Spleen (tissue), 11 donors: Measurements from ENCODE around the gene KBTBD4. TPM values are rescaled to one million over a fixed set of nuclear protein-coding genes. Genes with fewer than 3 reads are reported as not detected.
"Not testable (repeated sequence)": the region's sequence is repeated elsewhere in the genome, so short reads cannot be mapped to it uniquely, and the experiment has no call there.

Source experiments
- DNase-seq: peaks from one replicate; pipeline ENCODE4 v3.0.0-alpha.2; 2020
- H3K27ac ChIP-seq, 8 donors: fragments of 200-600 bp; sonication (generic) in 7 of 8; 1 replicate in 4 of 8; 2 replicates in 4 of 8; pipeline versions ENCODE4 v1.5.0 to v1.8.0; 2016 to 2021; ENCODE audit warnings: inconsistent platforms in 4 of 8, mild to moderate bottlenecking in 4 of 8, moderate library complexity in 1 of 8
- H3K27me3 ChIP-seq, 7 donors: fragments of 200-600 bp; sonication (generic) in 6 of 7; replicated peaks in 1 of 7; 1 replicate in 4 of 7; 2 replicates in 3 of 7; pipeline versions ENCODE4 v1.5.0 to v1.8.0; 2016 to 2021; ENCODE audit warnings: inconsistent platforms in 3 of 7, mild to moderate bottlenecking in 1 of 7
- H3K36me3 ChIP-seq, 6 donors: fragments of 200-600 bp; sonication (generic) in 5 of 6; 1 replicate in 4 of 6; 2 replicates in 2 of 6; pipeline versions ENCODE4 v1.5.0 to v1.8.0; 2016 to 2021; ENCODE audit warnings: inconsistent platforms in 2 of 6
- H3K4me1 ChIP-seq, 6 donors: fragments of 200-600 bp; sonication (generic) in 5 of 6; 1 replicate in 3 of 6; 2 replicates in 3 of 6; pipeline versions ENCODE4 v1.5.0 to v1.8.0; 2016 to 2021; ENCODE audit warnings: inconsistent platforms in 3 of 6
- H3K4me3 ChIP-seq, 8 donors: fragments of 200-600 bp; sonication (generic) in 7 of 8; 1 replicate in 4 of 8; 2 replicates in 4 of 8; pipeline versions ENCODE4 v1.5.0 to v1.8.0; 2016 to 2021; ENCODE audit warnings: inconsistent platforms in 4 of 8, mild to moderate bottlenecking in 4 of 8, moderate library complexity in 2 of 8
- H3K9me3 ChIP-seq, 8 donors: fragments of 200-600 bp; sonication (generic) in 7 of 8; 1 replicate in 4 of 8; 2 replicates in 4 of 8; pipeline versions ENCODE4 v1.5.0 to v1.8.0; 2016 to 2021; ENCODE audit warnings: inconsistent platforms in 4 of 8
- POLR2A ChIP-seq, 3 donors: fragments of 450-650 bp; IDR thresholded peaks; one replicate each; pipeline ENCODE4 v1.5.1; 2017; ENCODE audit warnings: antibody characterized with exemption in 3 of 3, mild to moderate bottlenecking in 1 of 3
- POLR2AphosphoS5 ChIP-seq, 3 donors: sonication (generic); formaldehyde crosslinking; IDR thresholded peaks; one replicate each; pipeline ENCODE4 v1.5.1; 2017; ENCODE audit warnings: antibody characterized with exemption in 3 of 3
- WGBS, 5 donors: extraction: QIAGEN DNeasy Blood & Tissue Kit in 3 of 5; methylation state at CpG; one replicate each; pipeline versions ENCODE4 v1.1.5 to v1.1.7; 2013 to 2018; 5-methylcytosine and 5-hydroxymethylcytosine counted together
- intact Hi-C: fragments of 100-400 bp; cut with DNase I; formaldehyde crosslinking; loops from one replicate; pipeline ENCODE4 v1.15.0; 2023; ENCODE audit warnings: low total_unique reads
- polyA plus RNA-seq, 3 donors: library from polyadenylated mRNA; stranded (reverse); fragments of 200-250 nt; gene quantifications; one replicate each; pipeline ENCODE4 v1.2.1, GENCODE V29; 2013
- small RNA-seq, 4 donors: library from RNA; depleted of rRNA; stranded (forward); fragments of <200 nt; gene quantifications; one replicate each; pipeline ENCODE3, GENCODE V24; 2016
- total RNA-seq, 7 donors: library from RNA; depleted of rRNA in 3 of 7; stranded (reverse); fragments of >200 nt in 3 of 7; fragmentation: NEBNext Ultra II Directional in 4 of 7; extraction: Animal tissue kit (Norgen Biotek cat#: 25700) in 4 of 7; gene quantifications; one replicate each; pipeline versions ENCODE4 v1.1.0 to v1.2.1, GENCODE V29; 2016 to 2021
- TF ChIP-seq, protein P1 (sequence below), 11 experiments: fragments of 200-600 bp in 7 of 11; fragments of 450-650 bp in 4 of 11; sonication (generic) in 4 of 11; IDR thresholded peaks in 8 of 11; conservative IDR thresholded peaks in 3 of 11; 1 replicate in 7 of 11; 2 replicates in 4 of 11; pipeline versions ENCODE4 v1.4.0 to v1.8.0; 2016 to 2021; ENCODE audit warnings: antibody characterized with exemption in 11 of 11, inconsistent platforms in 4 of 11, mild to moderate bottlenecking in 1 of 11
- donor health status: healthy with polysubstance abuse.
- donor health status: DM: no; HTN: no; CAD: no; lungs with moderate emphysema.
- donor health status: DM: no; HTN: no; CAD: no.
- donor health status: Bipolar disorder and iron deficiency.
- donor health status: healthy.
- donor health status: DM: no; HTN: no; CAD: no.
- donor health status: DM: yes; HTN: yes; CAD: no.

Gene KBTBD4
- total and polyA plus RNA-seq, 10 donors: 8.7 to 22.4 (median 17.5) TPM

DNA sequence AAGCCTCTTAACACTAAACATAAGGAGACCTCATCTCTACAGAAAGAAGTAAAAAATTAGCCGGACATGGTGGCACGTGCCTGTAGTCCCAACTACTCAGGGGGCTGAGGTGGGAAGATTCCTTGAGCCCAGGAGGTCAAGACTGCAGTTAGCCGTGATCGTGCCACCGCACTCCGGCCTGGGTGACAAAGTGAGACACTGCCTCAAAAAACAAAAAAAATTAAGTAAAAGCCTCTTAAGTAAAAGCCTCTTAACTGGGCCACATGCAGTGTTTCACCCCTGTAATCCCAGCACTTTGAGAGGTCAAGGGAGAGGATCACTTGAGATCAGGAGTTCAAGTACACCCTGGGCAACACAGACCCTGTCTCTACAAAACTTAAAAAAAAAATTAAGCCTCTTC, 51.6 kb downstream of the KBTBD4 start:
- Histone ChIP-seq H3K36me3 (peaks cover 0 to 48% (median 0%) of the 10 kb centered on the region in 6 donors), H3K27ac (no peak overlapping the region), H3K27me3 (no peaks in the 10 kb centered on the region), H3K4me3 (no peak overlapping the region), H3K9me3 (no peaks in the 10 kb centered on the region), H3K4me1 (peaks cover 47 to 100% (median 74%) of the 10 kb centered on the region in 6 donors)
- no peak for DNase-seq
- intact Hi-C loops: no loop called here
- no peak for TF ChIP-seq POLR2AphosphoS5 (IDR thresholded peaks at IDR 0.05)
- TF ChIP-seq, protein P1, sequence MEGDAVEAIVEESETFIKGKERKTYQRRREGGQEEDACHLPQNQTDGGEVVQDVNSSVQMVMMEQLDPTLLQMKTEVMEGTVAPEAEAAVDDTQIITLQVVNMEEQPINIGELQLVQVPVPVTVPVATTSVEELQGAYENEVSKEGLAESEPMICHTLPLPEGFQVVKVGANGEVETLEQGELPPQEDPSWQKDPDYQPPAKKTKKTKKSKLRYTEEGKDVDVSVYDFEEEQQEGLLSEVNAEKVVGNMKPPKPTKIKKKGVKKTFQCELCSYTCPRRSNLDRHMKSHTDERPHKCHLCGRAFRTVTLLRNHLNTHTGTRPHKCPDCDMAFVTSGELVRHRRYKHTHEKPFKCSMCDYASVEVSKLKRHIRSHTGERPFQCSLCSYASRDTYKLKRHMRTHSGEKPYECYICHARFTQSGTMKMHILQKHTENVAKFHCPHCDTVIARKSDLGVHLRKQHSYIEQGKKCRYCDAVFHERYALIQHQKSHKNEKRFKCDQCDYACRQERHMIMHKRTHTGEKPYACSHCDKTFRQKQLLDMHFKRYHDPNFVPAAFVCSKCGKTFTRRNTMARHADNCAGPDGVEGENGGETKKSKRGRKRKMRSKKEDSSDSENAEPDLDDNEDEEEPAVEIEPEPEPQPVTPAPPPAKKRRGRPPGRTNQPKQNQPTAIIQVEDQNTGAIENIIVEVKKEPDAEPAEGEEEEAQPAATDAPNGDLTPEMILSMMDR (IDR thresholded peaks at IDR 0.05 in 8 of 11, conservative IDR thresholded peaks at IDR 0.05 in 3 of 11): no peak
- no peak for TF ChIP-seq POLR2A (IDR thresholded peaks at IDR 0.05)
- 86 to 92% (median 91%) methylated on average over 6 of the region's 6 CpGs for WGBS, 5 donors

DNA sequence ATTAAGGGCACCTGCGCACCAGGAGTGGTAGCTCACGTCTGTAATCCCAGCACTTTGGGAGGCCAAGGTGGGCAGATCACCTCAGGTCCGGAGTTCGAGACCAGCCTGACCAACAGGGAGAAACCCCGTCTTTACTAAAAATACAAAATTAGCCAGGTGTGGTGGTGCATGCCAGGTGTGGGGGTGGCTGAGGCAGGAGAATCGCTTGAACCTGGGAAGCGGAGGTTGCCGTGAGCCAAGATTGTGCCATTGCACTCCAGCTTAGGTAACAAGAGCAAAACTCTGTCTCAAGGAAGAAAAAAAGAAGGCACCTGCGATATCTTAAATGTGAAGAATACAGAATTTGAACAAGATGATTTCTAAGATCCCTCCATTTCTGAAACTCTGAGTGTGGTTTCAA, 52.7 kb downstream of the KBTBD4 start:
- DNase-seq, H3K27me3 ChIP-seq, H3K9me3 ChIP-seq, intact Hi-C loops, H3K27ac ChIP-seq, H3K4me3 ChIP-seq: not testable (repeated sequence)
- peaks cover 47 to 100% (median 74%) of the 10 kb centered on the region in 6 donors for H3K4me1 ChIP-seq
- H3K36me3 ChIP-seq: peaks cover 0 to 45% (median 0%) of the 10 kb centered on the region in 6 donors
- 83 to 89% (median 87%) methylated on average over 9 of the region's 9 CpGs for WGBS, 5 donors

DNA sequence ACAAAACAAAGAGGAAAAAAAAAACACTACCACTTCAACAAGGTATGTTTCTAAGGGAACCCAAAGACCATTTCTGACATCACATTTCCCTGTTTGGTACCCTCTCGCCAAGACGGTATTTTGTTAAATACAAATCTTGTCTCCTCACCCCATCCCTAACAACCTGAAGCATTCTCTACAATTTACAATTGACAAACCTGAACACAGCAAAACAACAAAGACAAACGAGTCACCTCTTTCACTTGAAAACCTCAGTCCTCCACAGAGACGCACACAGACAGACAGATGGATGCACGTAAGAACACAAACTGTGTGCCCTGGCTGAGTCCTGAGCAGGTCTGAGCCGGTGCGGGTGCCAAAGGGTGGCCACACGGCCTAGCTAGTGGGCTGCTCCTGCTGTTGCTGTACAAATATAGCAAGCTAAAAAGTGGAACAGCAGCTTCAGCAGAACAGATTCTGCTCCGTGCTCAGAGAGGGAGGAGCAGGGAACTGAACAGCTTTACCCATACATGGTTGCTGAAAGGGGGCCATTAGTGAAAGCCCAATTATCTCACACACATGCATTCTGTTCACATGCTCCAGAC, 54.4 kb downstream of the KBTBD4 start:
- Histone ChIP-seq H3K27ac (peak overlapping the region in 7 of 8 donors; percentile 57 to 75 (median 62)), H3K9me3 (no peaks in the 10 kb centered on the region), H3K4me1 (peaks cover 43 to 100% (median 75%) of the 10 kb centered on the region in 6 donors), H3K4me3 (peak overlapping the region in 1 of 8 donors; percentile 5), H3K27me3 (no peaks in the 10 kb centered on the region), H3K36me3 (peaks cover 0 to 39% (median 0%) of the 10 kb centered on the region in 6 donors)
- no peak for DNase-seq
- 38 to 54% (median 49%) methylated on average over 9 of the region's 9 CpGs for WGBS, 5 donors
- TF ChIP-seq POLR2AphosphoS5 (IDR thresholded peaks at IDR 0.05): peak in 2 of 3 donors; percentile 20 to 48
- TF ChIP-seq POLR2A (IDR thresholded peaks at IDR 0.05): no peak
- TF ChIP-seq, protein P1 (IDR thresholded peaks at IDR 0.05 in 8 of 11, conservative IDR thresholded peaks at IDR 0.05 in 3 of 11): no peak
- intact Hi-C loops: no loop called here

DNA sequence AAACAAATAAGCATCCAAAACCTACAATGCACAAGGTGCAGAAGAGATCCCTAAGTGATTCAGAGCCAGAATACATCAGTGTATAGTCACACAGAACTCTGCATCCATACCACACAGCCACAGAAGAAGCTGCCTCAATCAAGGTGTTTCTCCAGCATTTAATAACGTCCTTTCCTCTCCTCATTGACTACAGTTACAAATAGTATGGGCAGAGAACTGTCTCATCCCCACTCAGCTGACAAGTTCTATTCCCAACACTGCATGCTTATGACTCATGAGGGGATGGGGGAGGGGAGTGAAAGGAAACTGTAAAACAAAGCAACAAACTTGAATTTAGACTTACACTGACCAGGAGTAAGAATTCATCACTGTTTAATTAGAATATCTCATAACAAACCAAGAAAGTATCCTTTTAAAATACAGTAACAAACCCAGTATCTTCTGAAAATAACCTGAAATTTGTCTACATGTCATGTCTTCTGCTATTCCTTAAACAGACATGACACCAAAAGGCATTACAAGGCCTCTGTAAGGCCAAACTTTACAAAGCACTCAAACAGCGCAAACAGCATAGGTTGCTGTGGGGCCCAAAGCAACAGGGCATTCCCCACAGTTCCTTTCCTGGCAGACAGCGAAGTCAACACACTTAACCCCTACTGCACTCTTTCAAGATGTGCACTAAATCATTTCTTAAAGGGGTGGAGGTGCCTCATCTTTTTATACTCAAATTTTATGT, 55.1 kb downstream of the KBTBD4 start:
- peak overlapping the region in 1 of 8 donors; percentile 22 for H3K4me3 ChIP-seq

More for the DNA sequence above, 55.1 kb downstream of the KBTBD4 start:
- Histone ChIP-seq H3K27me3 (no peaks in the 10 kb centered on the region), H3K9me3 (no peaks in the 10 kb centered on the region), H3K27ac (peak overlapping the region in 7 of 8 donors; percentile 57 to 75 (median 62)), H3K4me1 (peaks cover 50 to 100% (median 82%) of the 10 kb centered on the region in 6 donors), H3K36me3 (peaks cover 0 to 32% (median 0%) of the 10 kb centered on the region in 6 donors)
- 6 to 18% (median 12%) methylated on average over 3 of the region's 3 CpGs for WGBS, 5 donors
- intact Hi-C loops: no loop called here
- TF ChIP-seq POLR2A (IDR thresholded peaks at IDR 0.05) (no peak), POLR2AphosphoS5 (IDR thresholded peaks at IDR 0.05) (no peak)
- TF ChIP-seq, protein P1 (IDR thresholded peaks at IDR 0.05 in 8 of 11, conservative IDR thresholded peaks at IDR 0.05 in 3 of 11): no peak
- DNase-seq: no peak

Small RNA genes within 50 kb of the gene (small RNA-seq; reads per million reads assigned to genes)
- gene RN7SL652P (0 reads per million in 4 donors), gene RNU5E-10P (0 reads per million in 4 donors)

Other genes with a start within 250 kb of the KBTBD4 start
- 1 to 10 TPM in 5 of 7 donors, under 1 TPM in 2; 0.91 to 4.7 (median 1.5) TPM for gene MYBPC3, start 226.3 kb downstream of the KBTBD4 start, total RNA-seq
- 1 to 10 TPM in 2 of 3 donors, under 1 TPM in 1; 0.49 to 2.2 (median 1.4) TPM for gene MYBPC3, start 226.3 kb downstream of the KBTBD4 start, polyA plus RNA-seq
- 100 to 1,000 TPM in 6 of 7 donors, 10 to 100 TPM in 1; 95.7 to 366 (median 198) TPM for gene SPI1, start 200.4 kb downstream of the KBTBD4 start, total RNA-seq
- gene SPI1, start 200.4 kb downstream of the KBTBD4 start, polyA plus RNA-seq: 100 to 1,000 TPM in 1 of 3 donors, 10 to 100 TPM in 2; 84.2 to 128 (median 91.8) TPM
- 10 to 100 TPM; 26.3 to 48.4 (median 43.2) TPM for gene SLC39A13, start 170.4 kb downstream of the KBTBD4 start, total RNA-seq
- gene SLC39A13, start 170.4 kb downstream of the KBTBD4 start, polyA plus RNA-seq: 10 to 100 TPM; 21.7 to 40.2 (median 26.0) TPM
- 10 to 100 TPM; 59.7 to 80.8 (median 66.4) TPM for gene PSMC3, start 152.5 kb downstream of the KBTBD4 start, total RNA-seq
- 100 to 1,000 TPM in 1 of 3 donors, 10 to 100 TPM in 2; 64.3 to 105 (median 90.0) TPM for gene PSMC3, start 152.5 kb downstream of the KBTBD4 start, polyA plus RNA-seq
- gene RAPSN, start 129.8 kb downstream of the KBTBD4 start, total RNA-seq: 1 to 10 TPM in 3 of 7 donors, under 1 TPM in 2, not detected in 2; 0.42 to 1.6 (median 1.2) TPM
- gene RAPSN, start 129.8 kb downstream of the KBTBD4 start, polyA plus RNA-seq: 1 to 10 TPM in 1 of 3 donors, under 1 TPM in 2; 0.53 to 1.5 (median 0.74) TPM
- 100 to 1,000 TPM; 107 to 171 (median 122) TPM for gene CELF1, start 25.8 kb downstream of the KBTBD4 start, total RNA-seq
- gene CELF1, start 25.8 kb downstream of the KBTBD4 start, polyA plus RNA-seq: 10 to 100 TPM; 18.5 to 39.2 (median 30.9) TPM
- 100 to 1,000 TPM in 1 of 7 donors, 10 to 100 TPM in 6; 26.1 to 101 (median 30.6) TPM for gene PTPMT1, start 13.4 kb downstream of the KBTBD4 start, total RNA-seq
- gene PTPMT1, start 13.4 kb downstream of the KBTBD4 start, polyA plus RNA-seq: 10 to 100 TPM; 40.9 to 55.2 (median 47.4) TPM
- gene NDUFS3, start 104 bp upstream of the KBTBD4 start, total RNA-seq: 10 to 100 TPM; 53.1 to 76.7 (median 68.5) TPM
- gene NDUFS3, start 104 bp upstream of the KBTBD4 start, polyA plus RNA-seq: 100 to 1,000 TPM; 122 to 141 (median 137) TPM
- not detected for gene FAM180B, start 7.7 kb upstream of the KBTBD4 start, total RNA-seq
- under 1 TPM in 2 of 3 donors, not detected in 1; 0.07 to 0.22 TPM for gene FAM180B, start 7.7 kb upstream of the KBTBD4 start, polyA plus RNA-seq
- gene C1QTNF4, start 15.4 kb upstream of the KBTBD4 start, total RNA-seq: 1 to 10 TPM in 2 of 7 donors, under 1 TPM in 5; 0.41 to 2.5 (median 0.93) TPM
- 1 to 10 TPM; 1.6 to 1.9 (median 1.8) TPM for gene C1QTNF4, start 15.4 kb upstream of the KBTBD4 start, polyA plus RNA-seq
- gene MTCH2, start 63.6 kb upstream of the KBTBD4 start, total RNA-seq: 10 to 100 TPM; 22.0 to 47.1 (median 35.0) TPM
- 10 to 100 TPM; 21.5 to 39.3 (median 38.0) TPM for gene MTCH2, start 63.6 kb upstream of the KBTBD4 start, polyA plus RNA-seq
- gene AGBL2, start 136.4 kb upstream of the KBTBD4 start, total RNA-seq: 1 to 10 TPM; 1.1 to 5.1 (median 2.2) TPM
- 1 to 10 TPM; 2.0 to 3.6 (median 2.9) TPM for gene AGBL2, start 136.4 kb upstream of the KBTBD4 start, polyA plus RNA-seq
- gene FNBP4, start 188.4 kb upstream of the KBTBD4 start, total RNA-seq: 100 to 1,000 TPM; 114 to 217 (median 157) TPM
- 10 to 100 TPM; 32.0 to 59.2 (median 51.2) TPM for gene FNBP4, start 188.4 kb upstream of the KBTBD4 start, polyA plus RNA-seq